ENCODE measurements around the gene RPS3. TPM values are rescaled to one million over a fixed set of nuclear protein-coding genes. Genes with fewer than 3 reads are reported as not detected.

RPS3 gene
- 4,193 and 4,520 TPM in 2 replicates for total RNA-seq

GRCh38 chr11:75399344-75400145, at the start of gene RPS3:
Gene RPS3, plus strand, starts transcription at chr11:75399518. Its CDS starts 30 bp downstream, at chr11:75399548.

GRCh38 chr11:75351541-75351790, 47.9 kb upstream of the RPS3 start, which contains the start of gene ARRB1:
Gene ARRB1, minus strand, starts transcription at chr11:75351661. Its CDS starts 54 bp downstream, at chr11:75351607.

GRCh38 chr11:75432911-75433321, 33.6 kb downstream of the RPS3 start, which contains the start of gene KLHL35:
Gene KLHL35, minus strand, starts transcription at chr11:75433203. Its CDS starts 2,574 bp downstream, at chr11:75430629.

Other genes starting within 250 kb of the RPS3 start
- gene SLCO2B1, start 248.4 kb upstream of the RPS3 start, total RNA-seq = 0.09 and 1.2 TPM in 2 replicates
- gene TPBGL, start 158.7 kb upstream of the RPS3 start, total RNA-seq = under 0.01 TPM in 1 of 2 replicates, not detected in the other
- gene ARRB1, start 47.9 kb upstream of the RPS3 start, total RNA-seq = 76.3 and 161 TPM in 2 replicates
- gene KLHL35, start 33.7 kb downstream of the RPS3 start, total RNA-seq = 3.2 and 4.9 TPM in 2 replicates
- 22.8 and 31.3 TPM in 2 replicates for gene GDPD5, start 126.4 kb downstream of the RPS3 start, total RNA-seq
- 477 and 804 TPM in 2 replicates for gene SERPINH1, start 162.7 kb downstream of the RPS3 start, total RNA-seq

Measured in endothelial cell of coronary artery (primary cell).